Measurements from ENCODE around the gene SQOR. TPM values are rescaled to one million over a fixed set of nuclear protein-coding genes. Genes with fewer than 3 reads are reported as not detected.

Gene SQOR
- total RNA-seq, 2 donors from 2014 or later: 15.8 to 41.8 TPM

GRCh38 chr15:45668386-45668785, 33.6 kb downstream of the SQOR start:
- H3K27me3 ChIP-seq: no peaks in the 10 kb centered on the region
- ATAC-seq: no peak
- 94 to 99% methylated on average over 6 of the region's 6 CpGs for WGBS, 2 donors

DNA sequence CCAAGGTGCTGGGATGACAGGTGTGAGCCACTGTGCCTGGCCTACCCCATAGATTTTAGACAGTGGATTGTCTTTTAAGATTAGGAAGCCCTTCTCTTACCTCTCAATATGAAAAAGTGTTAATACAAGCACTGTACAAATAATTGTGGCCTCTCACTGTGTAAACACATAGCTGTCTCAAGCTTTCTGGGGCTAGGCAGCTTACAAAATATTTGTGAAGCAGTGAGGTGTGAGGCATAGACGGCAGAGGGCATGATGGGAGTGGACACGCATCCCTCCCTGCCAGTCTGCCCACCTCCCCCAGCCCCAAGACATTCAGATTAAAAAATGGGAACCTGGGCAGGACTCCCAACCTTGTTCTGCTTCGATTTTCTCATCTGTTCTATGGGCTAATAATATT, 34.6 kb downstream of the SQOR start:
- no peak overlapping the region for H3K4me3 ChIP-seq
- H3K27ac ChIP-seq: no peak overlapping the region
- H3K9me3 ChIP-seq: no peaks in the 10 kb centered on the region
- WGBS, 2 donors: 69 to 81% methylated on average over 3 of the region's 3 CpGs
- H3K4me1 ChIP-seq: no peaks in the 10 kb centered on the region
- no peak for TF ChIP-seq POLR2A (IDR thresholded peaks at IDR 0.05)
- TF ChIP-seq, protein P1, sequence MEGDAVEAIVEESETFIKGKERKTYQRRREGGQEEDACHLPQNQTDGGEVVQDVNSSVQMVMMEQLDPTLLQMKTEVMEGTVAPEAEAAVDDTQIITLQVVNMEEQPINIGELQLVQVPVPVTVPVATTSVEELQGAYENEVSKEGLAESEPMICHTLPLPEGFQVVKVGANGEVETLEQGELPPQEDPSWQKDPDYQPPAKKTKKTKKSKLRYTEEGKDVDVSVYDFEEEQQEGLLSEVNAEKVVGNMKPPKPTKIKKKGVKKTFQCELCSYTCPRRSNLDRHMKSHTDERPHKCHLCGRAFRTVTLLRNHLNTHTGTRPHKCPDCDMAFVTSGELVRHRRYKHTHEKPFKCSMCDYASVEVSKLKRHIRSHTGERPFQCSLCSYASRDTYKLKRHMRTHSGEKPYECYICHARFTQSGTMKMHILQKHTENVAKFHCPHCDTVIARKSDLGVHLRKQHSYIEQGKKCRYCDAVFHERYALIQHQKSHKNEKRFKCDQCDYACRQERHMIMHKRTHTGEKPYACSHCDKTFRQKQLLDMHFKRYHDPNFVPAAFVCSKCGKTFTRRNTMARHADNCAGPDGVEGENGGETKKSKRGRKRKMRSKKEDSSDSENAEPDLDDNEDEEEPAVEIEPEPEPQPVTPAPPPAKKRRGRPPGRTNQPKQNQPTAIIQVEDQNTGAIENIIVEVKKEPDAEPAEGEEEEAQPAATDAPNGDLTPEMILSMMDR (IDR thresholded peaks at IDR 0.05): no peak
- intact Hi-C loops (cut with DNase I): no loop called here
- ATAC-seq (no peak), DNase-seq (no peak)
- H3K27me3 ChIP-seq: no peaks in the 10 kb centered on the region
- H3K36me3 ChIP-seq (replicated peaks in 1 of 2; ENCODE audit: insufficient read depth in 1 of 2, low read depth in 2 of 2): peaks cover 0 to 10% of the 10 kb centered on the region in 2 donors

More at GRCh38 chr15:45668386-45668785, 33.6 kb downstream of the SQOR start:
- no peak for DNase-seq
- no peak for TF ChIP-seq POLR2A (IDR thresholded peaks at IDR 0.05)
- TF ChIP-seq, protein P1 (IDR thresholded peaks at IDR 0.05): no peak
- no peak overlapping the region for H3K4me3 ChIP-seq
- H3K9me3 ChIP-seq: no peaks in the 10 kb centered on the region
- intact Hi-C loops (cut with DNase I): no loop called here
- H3K36me3 ChIP-seq (replicated peaks in 1 of 2; ENCODE audit: insufficient read depth in 1 of 2, low read depth in 2 of 2): peaks cover 6 to 7% of the 10 kb centered on the region in 2 donors
- no peak overlapping the region for H3K27ac ChIP-seq
- no peaks in the 10 kb centered on the region for H3K4me1 ChIP-seq

GRCh38 chr15:45670091-45670490, 35.3 kb downstream of the SQOR start:
- no peaks in the 10 kb centered on the region for H3K9me3 ChIP-seq
- TF ChIP-seq, protein P1 (IDR thresholded peaks at IDR 0.05): no peak
- no peak for TF ChIP-seq POLR2A (IDR thresholded peaks at IDR 0.05)
- WGBS, 2 donors: 86 to 88% methylated on average over 5 of the region's 5 CpGs
- no peak for ATAC-seq
- H3K27me3 ChIP-seq: no peaks in the 10 kb centered on the region
- no peaks in the 10 kb centered on the region for H3K4me1 ChIP-seq
- DNase-seq: no peak
- peaks cover 0 to 12% of the 10 kb centered on the region in 2 donors for H3K36me3 ChIP-seq (replicated peaks in 1 of 2; ENCODE audit: insufficient read depth in 1 of 2, low read depth in 2 of 2)
- H3K27ac ChIP-seq: no peak overlapping the region
- intact Hi-C loops (cut with DNase I): no loop called here
- no peak overlapping the region for H3K4me3 ChIP-seq

GRCh38 chr15:45670511-45670910, 35.7 kb downstream of the SQOR start:
- ATAC-seq: no peak
- Histone ChIP-seq H3K4me3 (no peak overlapping the region), H3K4me1 (no peaks in the 10 kb centered on the region), H3K9me3 (no peaks in the 10 kb centered on the region), H3K27me3 (no peaks in the 10 kb centered on the region), H3K36me3 (replicated peaks in 1 of 2; ENCODE audit: insufficient read depth in 1 of 2, low read depth in 2 of 2) (peaks cover 0 to 12% of the 10 kb centered on the region in 2 donors), H3K27ac (no peak overlapping the region)
- no peak for TF ChIP-seq POLR2A (IDR thresholded peaks at IDR 0.05)
- TF ChIP-seq, protein P1 (IDR thresholded peaks at IDR 0.05): no peak
- intact Hi-C loops (cut with DNase I): no loop called here
- DNase-seq: no peak
- 79% methylated on average over 4 of the region's 4 CpGs for WGBS, 2 donors

GRCh38 chr15:45674677-45675076, 39.8 kb downstream of the SQOR start:
- Histone ChIP-seq H3K4me1 (no peaks in the 10 kb centered on the region), H3K27ac (no peak overlapping the region), H3K27me3 (no peaks in the 10 kb centered on the region), H3K9me3 (no peaks in the 10 kb centered on the region), H3K4me3 (no peak overlapping the region), H3K36me3 (replicated peaks in 1 of 2; ENCODE audit: insufficient read depth in 1 of 2, low read depth in 2 of 2) (peaks cover 0 to 28% of the 10 kb centered on the region in 2 donors)
- TF ChIP-seq, protein P1 (IDR thresholded peaks at IDR 0.05): no peak
- TF ChIP-seq POLR2A (IDR thresholded peaks at IDR 0.05): no peak
- DNase-seq (no peak), ATAC-seq (no peak)
- 77% methylated on average over 3 of the region's 3 CpGs for WGBS, 2 donors
- intact Hi-C loops (cut with DNase I): no loop called here

All from body of pancreas (tissue), 4 donors.